Mesenchymal stem cell (in vitro differentiated cells and primary cell): Measurements from ENCODE around the gene ACSL3.

ENCODE experiments used
- DNase-seq: peaks from one replicate; pipeline ENCODE4 v3.0.0-alpha.2; 2013
- H2AFZ ChIP-seq: one replicate; pipeline ENCODE4 v1.6.1; 2013; ENCODE audit warnings: low read depth, mild to moderate bottlenecking, control low read depth, inconsistent platforms, low read length, moderate library complexity
- H2AK5ac ChIP-seq: 2 replicates; pipeline ENCODE4 v1.6.1; 2013; ENCODE audit warnings: low read length, moderate library complexity, mild to moderate bottlenecking, inconsistent platforms; ENCODE audit not compliant: severe bottlenecking
- H2BK120ac ChIP-seq: one replicate; pipeline ENCODE4 v1.6.1; 2013; ENCODE audit warnings: low read depth, mild to moderate bottlenecking, inconsistent platforms, low read length, moderate library complexity
- H2BK12ac ChIP-seq, 2 experiments: one replicate each; pipeline ENCODE4 v1.6.1; 2013; ENCODE audit warnings: inconsistent platforms in 2 of 2, low read length in 2 of 2, mild to moderate bottlenecking in 2 of 2, moderate library complexity in 2 of 2, control low read depth in 1 of 2
- H2BK15ac ChIP-seq: one replicate; pipeline ENCODE4 v1.6.1; 2013; ENCODE audit warnings: mild to moderate bottlenecking, low read depth, inconsistent platforms; ENCODE audit not compliant: poor library complexity, severe bottlenecking
- H2BK5ac ChIP-seq: 2 replicates; pipeline ENCODE4 v1.6.1; 2013; ENCODE audit warnings: low read depth, mild to moderate bottlenecking, low read length, control low read depth, inconsistent platforms; ENCODE audit not compliant: poor library complexity, severe bottlenecking
- H3K14ac ChIP-seq, 2 experiments: one replicate each; pipeline ENCODE4 v1.6.1; 2013; ENCODE audit warnings: inconsistent platforms in 2 of 2, low read length in 2 of 2, control low read depth in 1 of 2, mild to moderate bottlenecking in 1 of 2, moderate library complexity in 1 of 2
- H3K18ac ChIP-seq, 2 experiments: one replicate each; pipeline ENCODE4 v1.6.1; 2013; ENCODE audit warnings: inconsistent platforms in 2 of 2, low read length in 2 of 2, control low read depth in 1 of 2, low read depth in 1 of 2, mild to moderate bottlenecking in 1 of 2
- H3K23ac ChIP-seq, 2 experiments: one replicate each; pipeline ENCODE4 v1.6.1; 2013; ENCODE audit warnings: inconsistent platforms in 2 of 2, low read length in 2 of 2, mild to moderate bottlenecking in 2 of 2, moderate library complexity in 2 of 2, control low read depth in 1 of 2
- H3K27ac ChIP-seq: 2 replicates; pipeline ENCODE4 v1.5.1; 2013; ENCODE audit warnings: mild to moderate bottlenecking, moderate library complexity, low read length, control low read depth, inconsistent platforms; ENCODE audit not compliant: poor library complexity, severe bottlenecking
- H3K27me3 ChIP-seq, 2 experiments: 2 replicates each; pipeline versions ENCODE4 v1.6.1 to v1.7.0; 2013; ENCODE audit warnings: low read length in 2 of 2, mild to moderate bottlenecking in 2 of 2, moderate library complexity in 2 of 2, control low read depth in 1 of 2, inconsistent platforms in 1 of 2; ENCODE audit not compliant: control insufficient read depth in 1 of 2, insufficient read depth in 1 of 2
- H3K36me3 ChIP-seq, 2 experiments: 2 replicates each; pipeline versions ENCODE4 v1.6.1 to v1.7.0; 2013; ENCODE audit warnings: low read length in 2 of 2, control low read depth in 1 of 2, inconsistent platforms in 1 of 2, low read depth in 1 of 2, mild to moderate bottlenecking in 1 of 2; ENCODE audit not compliant: insufficient read depth in 2 of 2, control insufficient read depth in 1 of 2
- H3K4ac ChIP-seq, 2 experiments: one replicate each; pipeline ENCODE4 v1.6.1; 2013; ENCODE audit warnings: inconsistent platforms in 2 of 2, low read length in 2 of 2, mild to moderate bottlenecking in 2 of 2, moderate library complexity in 2 of 2, control low read depth in 1 of 2, low read depth in 1 of 2
- H3K4me1 ChIP-seq: 2 replicates; pipeline ENCODE4 v1.6.1; 2013; ENCODE audit warnings: low read depth, low read length, control low read depth; ENCODE audit not compliant: control insufficient read depth, insufficient read depth
- H3K4me2 ChIP-seq: 2 replicates; pipeline ENCODE4 v1.6.1; 2013; ENCODE audit warnings: low read length, mild to moderate bottlenecking, inconsistent platforms; ENCODE audit not compliant: poor library complexity, severe bottlenecking
- H3K4me3 ChIP-seq, 2 experiments: 2 replicates each; pipeline versions ENCODE4 v1.5.1 to v1.7.0; 2013; ENCODE audit warnings: low read length in 2 of 2, mild to moderate bottlenecking in 2 of 2, control low read depth in 1 of 2, low read depth in 1 of 2; ENCODE audit not compliant: insufficient read depth in 1 of 2
- H3K79me1 ChIP-seq: replicated peaks from 2 replicates; pipeline ENCODE4 v1.6.1; 2013; ENCODE audit warnings: mild to moderate bottlenecking, control low read depth, low read length, inconsistent platforms; ENCODE audit not compliant: poor library complexity, severe bottlenecking
- H3K9ac ChIP-seq: 2 replicates; pipeline ENCODE4 v1.7.0; 2013; ENCODE audit warnings: mild to moderate bottlenecking, low read length, moderate library complexity
- H3K9me3 ChIP-seq: 2 replicates; pipeline ENCODE4 v1.7.0; 2013; ENCODE audit warnings: mild to moderate bottlenecking, low read length; ENCODE audit not compliant: control insufficient read depth
- H4K8ac ChIP-seq: one replicate; pipeline ENCODE4 v1.6.1; 2013; ENCODE audit warnings: inconsistent platforms, mild to moderate bottlenecking, low read length, moderate library complexity
- H4K91ac ChIP-seq: one replicate; pipeline ENCODE4 v1.6.1; 2013; ENCODE audit warnings: mild to moderate bottlenecking, low read length, inconsistent platforms
- WGBS: methylation state at CpG from one replicate; pipeline ENCODE4 v1.1.7; 2013; ENCODE audit warnings: mixed read lengths; 5-methylcytosine and 5-hydroxymethylcytosine counted together

Gene ACSL3

GRCh38 chr2:222892761-222893160, 31.9 kb downstream of the ACSL3 start:
- no peak overlapping the region for H3K18ac ChIP-seq

GRCh38 chr2:222893716-222894115, 32.9 kb downstream of the ACSL3 start:
- 93% methylated on average over 2 of the region's 4 CpGs for WGBS
- no peak overlapping the region for H3K4ac ChIP-seq
- no peak overlapping the region for H2BK15ac ChIP-seq
- no peak for DNase-seq
- H4K8ac ChIP-seq, result no peak overlapping the region
- no peaks in the 10 kb centered on the region for H3K9me3 ChIP-seq
- no peak overlapping the region for H2BK5ac ChIP-seq
- H2BK120ac ChIP-seq, result no peak overlapping the region
- H3K23ac ChIP-seq, result no peak overlapping the region
- H3K4me1 ChIP-seq, result no peaks in the 10 kb centered on the region
- H4K91ac ChIP-seq, result no peak overlapping the region
- no peak overlapping the region for H3K18ac ChIP-seq
- H2AK5ac ChIP-seq, result no peak overlapping the region
- H3K79me1 ChIP-seq, result peaks cover 10% of the 10 kb centered on the region
- peaks cover 0 to 15% of the 10 kb centered on the region in 2 experiments for H3K36me3 ChIP-seq
- no peak overlapping the region for H3K4me2 ChIP-seq
- no peak overlapping the region for H2AFZ ChIP-seq
- H3K4me3 ChIP-seq, result no peak overlapping the region
- H3K27ac ChIP-seq, result no peak overlapping the region
- no peaks in the 10 kb centered on the region for H3K27me3 ChIP-seq
- no peak overlapping the region for H3K9ac ChIP-seq
- no peak overlapping the region for H3K14ac ChIP-seq
- H2BK12ac ChIP-seq, result no peak overlapping the region

More at GRCh38 chr2:222892761-222893160, 31.9 kb downstream of the ACSL3 start:
- no peaks in the 10 kb centered on the region for H3K27me3 ChIP-seq
- WGBS, result no CpG with 5 or more reads among the region's 1 CpG
- H3K27ac ChIP-seq, result no peak overlapping the region
- H3K36me3 ChIP-seq, result peaks cover 0 to 22% of the 10 kb centered on the region in 2 experiments
- H3K4me1 ChIP-seq, result no peaks in the 10 kb centered on the region
- no peak overlapping the region for H2BK5ac ChIP-seq
- no peak overlapping the region for H2BK120ac ChIP-seq
- H3K4me3 ChIP-seq, result peak overlapping the region in 1 of 2 experiments; percentile 21
- no peak overlapping the region for H3K23ac ChIP-seq
- no peak overlapping the region for H4K8ac ChIP-seq
- no peak overlapping the region for H2AFZ ChIP-seq
- no peak overlapping the region for H2BK15ac ChIP-seq
- no peak for DNase-seq
- H2AK5ac ChIP-seq, result no peak overlapping the region
- H3K9me3 ChIP-seq, result no peaks in the 10 kb centered on the region
- H3K14ac ChIP-seq, result no peak overlapping the region
- H2BK12ac ChIP-seq, result no peak overlapping the region
- no peak overlapping the region for H4K91ac ChIP-seq
- no peak overlapping the region for H3K4ac ChIP-seq
- H3K9ac ChIP-seq, result peak overlapping the region; percentile 63
- peaks cover 12% of the 10 kb centered on the region for H3K79me1 ChIP-seq
- no peak overlapping the region for H3K4me2 ChIP-seq

- no peak overlapping the region for H4K8ac ChIP-seq
- no peak overlapping the region for H2AFZ ChIP-seq
- H3K36me3 ChIP-seq, result peaks cover 0 to 6% of the 10 kb centered on the region in 2 experiments
- no peak overlapping the region for H2BK12ac ChIP-seq
- peaks cover 8% of the 10 kb centered on the region for H3K79me1 ChIP-seq
- H2BK5ac ChIP-seq, result no peak overlapping the region
- no peak overlapping the region for H3K4me2 ChIP-seq
- no CpG with 5 or more reads among the region's 1 CpG for WGBS
- H3K18ac ChIP-seq, result no peak overlapping the region
- no peaks in the 10 kb centered on the region for H3K4me1 ChIP-seq
- no peak overlapping the region for H3K14ac ChIP-seq
- H4K91ac ChIP-seq, result no peak overlapping the region
- H2BK15ac ChIP-seq, result no peak overlapping the region
- H2AK5ac ChIP-seq, result no peak overlapping the region
- no peak for DNase-seq
- no peak overlapping the region for H3K27ac ChIP-seq
- no peak overlapping the region for H3K23ac ChIP-seq
- no peak overlapping the region for H3K4ac ChIP-seq
- H3K4me3 ChIP-seq, result no peak overlapping the region
- H3K9me3 ChIP-seq, result no peaks in the 10 kb centered on the region
- H3K9ac ChIP-seq, result no peak overlapping the region
- H3K27me3 ChIP-seq, result no peaks in the 10 kb centered on the region
- no peak overlapping the region for H2BK120ac ChIP-seq
These were observed 34.3 kb downstream of the ACSL3 start for GRCh38 chr2:222895144-222895543.

GRCh38 chr2:222897898-222898297, 37.1 kb downstream of the ACSL3 start:
- H3K4me2 ChIP-seq, result no peak overlapping the region
- H2AFZ ChIP-seq, result no peak overlapping the region

More at GRCh38 chr2:222897898-222898297, 37.1 kb downstream of the ACSL3 start:
- Histone ChIP-seq H3K9me3 (no peaks in the 10 kb centered on the region), H2BK15ac (no peak overlapping the region), H3K4ac (no peak overlapping the region), H2BK120ac (no peak overlapping the region), H3K79me1 (peaks cover 14% of the 10 kb centered on the region), H3K14ac (no peak overlapping the region), H3K36me3 (peaks cover 0 to 14% of the 10 kb centered on the region in 2 experiments), H3K9ac (no peak overlapping the region), H2BK12ac (no peak overlapping the region), H3K4me1 (peaks cover 1% of the 10 kb centered on the region), H3K4me3 (no peak overlapping the region), H3K27me3 (no peaks in the 10 kb centered on the region), H2AK5ac (no peak overlapping the region), H4K91ac (no peak overlapping the region), H3K27ac (no peak overlapping the region), H3K23ac (no peak overlapping the region), H2BK5ac (no peak overlapping the region), H4K8ac (no peak overlapping the region), H3K18ac (no peak overlapping the region)
- WGBS, result 100% methylated on average over 1 of the region's 3 CpGs
- no peak for DNase-seq
